Measurements from ENCODE around the gene JAM3.

- no peak for TF ChIP-seq CTCF (IDR thresholded peaks at IDR 0.05)
- TF ChIP-seq POLR2A (IDR thresholded peaks at IDR 0.05) = no peak
Observed at GRCh38 chr11:134028368-134028920, 40.4 kb upstream of the JAM3 start.
